ENCODE measurements around the gene IFRD1. TPM values are rescaled to one million over a fixed set of nuclear protein-coding genes. Genes with fewer than 3 reads are reported as not detected.

The IFRD1 gene
- polyA plus RNA-seq, 1 donor (not counting 4 experiments of a cell fraction or from before 2014, with no cell fraction given), result 38.3 TPM

GRCh38 chr7:112492186-112492585 is 41.9 kb downstream of the IFRD1 start:
- Histone ChIP-seq H3K4me1 (ENCODE audit: control insufficient read depth, extremely low read depth, insufficient read depth, low read length) (peaks cover 3% of the 10 kb centered on the region), H2AFZ (ENCODE audit: control insufficient read depth, low read length) (no peak overlapping the region), H3K79me2 (ENCODE audit: control insufficient read depth, insufficient read depth, low read length) (no peaks in the 10 kb centered on the region), H3K27me3 (ENCODE audit: control insufficient read depth, extremely low read depth, insufficient read depth, low read length) (no peaks in the 10 kb centered on the region), H3K4me2 (ENCODE audit: control insufficient read depth, extremely low read depth, insufficient read depth, low read depth, low read length) (no peak overlapping the region), H3K9me1 (ENCODE audit: control insufficient read depth, extremely low read depth, insufficient read depth, low read length) (no peaks in the 10 kb centered on the region), H3K27ac (ENCODE audit: control insufficient read depth, insufficient read depth, low read length) (no peak overlapping the region), H3K9me3 (ENCODE audit: control insufficient read depth, low read depth, low read length) (no peaks in the 10 kb centered on the region), H3K4me3 (ENCODE audit: control insufficient read depth in 2 of 3, extremely low read depth in 1 of 3, insufficient read depth in 2 of 3, low read depth in 1 of 3, low read length in 3 of 3) (no peak overlapping the region), H4K20me1 (ENCODE audit: control insufficient read depth, extremely low read depth, insufficient read depth, low read length) (no peaks in the 10 kb centered on the region), H3K36me3 (ENCODE audit: control insufficient read depth in 2 of 2, extremely low read depth in 1 of 2, insufficient read depth in 2 of 2, low read length in 2 of 2) (no peaks in the 10 kb centered on the region), H3K9ac (ENCODE audit: control insufficient read depth, extremely low read depth, insufficient read depth, low read length) (no peak overlapping the region)
- DNase-seq (ENCODE audit: low read depth, low spot score) (no peak), FAIRE-seq (no peak)
- TF ChIP-seq CTCF (optimal IDR thresholded peaks at IDR 0.05 in 1 of 3, IDR thresholded peaks at IDR 0.05 in 1 of 3, conservative IDR thresholded peaks at IDR 0.05 in 1 of 3; ENCODE audit: extremely low read depth in 1 of 3, insufficient read depth in 2 of 3, low read length in 3 of 3), result no peak
- no peak for TF ChIP-seq EZH2 (IDR thresholded peaks at IDR 0.05; ENCODE audit: low read length)
- dilution Hi-C loops (cut with MboI; ENCODE audit: extremely low pct_ligation_motif_present, low sequenced_read_pairs), result no loop called here

GRCh38 chr7:112494656-112495055 is 44.4 kb downstream of the IFRD1 start:
- dilution Hi-C loops (cut with MboI; ENCODE audit: extremely low pct_ligation_motif_present, low sequenced_read_pairs), result no loop called here
- H4K20me1 ChIP-seq (ENCODE audit: control insufficient read depth, extremely low read depth, insufficient read depth, low read length), result no peaks in the 10 kb centered on the region
- no peaks in the 10 kb centered on the region for H3K9me3 ChIP-seq (ENCODE audit: control insufficient read depth, low read depth, low read length)
- H3K27ac ChIP-seq (ENCODE audit: control insufficient read depth, insufficient read depth, low read length), result no peak overlapping the region
- H3K27me3 ChIP-seq (ENCODE audit: control insufficient read depth, extremely low read depth, insufficient read depth, low read length), result no peaks in the 10 kb centered on the region
- no peak overlapping the region for H3K4me2 ChIP-seq (ENCODE audit: control insufficient read depth, extremely low read depth, insufficient read depth, low read depth, low read length)
- no peak overlapping the region for H3K4me3 ChIP-seq (ENCODE audit: control insufficient read depth in 2 of 3, extremely low read depth in 1 of 3, insufficient read depth in 2 of 3, low read depth in 1 of 3, low read length in 3 of 3)
- no peaks in the 10 kb centered on the region for H3K9me1 ChIP-seq (ENCODE audit: control insufficient read depth, extremely low read depth, insufficient read depth, low read length)
- H3K79me2 ChIP-seq (ENCODE audit: control insufficient read depth, insufficient read depth, low read length), result no peaks in the 10 kb centered on the region
- H3K36me3 ChIP-seq (ENCODE audit: control insufficient read depth in 2 of 2, extremely low read depth in 1 of 2, insufficient read depth in 2 of 2, low read length in 2 of 2), result no peaks in the 10 kb centered on the region
- H3K9ac ChIP-seq (ENCODE audit: control insufficient read depth, extremely low read depth, insufficient read depth, low read length), result no peak overlapping the region
- peaks cover 3% of the 10 kb centered on the region for H3K4me1 ChIP-seq (ENCODE audit: control insufficient read depth, extremely low read depth, insufficient read depth, low read length)
- no peak overlapping the region for H2AFZ ChIP-seq (ENCODE audit: control insufficient read depth, low read length)
- TF ChIP-seq EZH2 (IDR thresholded peaks at IDR 0.05; ENCODE audit: low read length), result no peak
- TF ChIP-seq CTCF (optimal IDR thresholded peaks at IDR 0.05 in 1 of 3, IDR thresholded peaks at IDR 0.05 in 1 of 3, conservative IDR thresholded peaks at IDR 0.05 in 1 of 3; ENCODE audit: extremely low read depth in 1 of 3, insufficient read depth in 2 of 3, low read length in 3 of 3), result no peak
- FAIRE-seq (no peak), DNase-seq (ENCODE audit: low read depth, low spot score) (no peak)
